ENCODE results near the gene SLC22A9. TPM values are rescaled to one million over a fixed set of nuclear protein-coding genes. Genes with fewer than 3 reads are reported as not detected.
"Not testable (repeated sequence)": the region's sequence is repeated elsewhere in the genome, so short reads cannot be mapped to it uniquely, and the experiment has no call there.

The SLC22A9 gene
- not detected in 2 replicates for total RNA-seq (2014; rRNA removed)
- not detected for polyA plus RNA-seq (2012)

DNA sequence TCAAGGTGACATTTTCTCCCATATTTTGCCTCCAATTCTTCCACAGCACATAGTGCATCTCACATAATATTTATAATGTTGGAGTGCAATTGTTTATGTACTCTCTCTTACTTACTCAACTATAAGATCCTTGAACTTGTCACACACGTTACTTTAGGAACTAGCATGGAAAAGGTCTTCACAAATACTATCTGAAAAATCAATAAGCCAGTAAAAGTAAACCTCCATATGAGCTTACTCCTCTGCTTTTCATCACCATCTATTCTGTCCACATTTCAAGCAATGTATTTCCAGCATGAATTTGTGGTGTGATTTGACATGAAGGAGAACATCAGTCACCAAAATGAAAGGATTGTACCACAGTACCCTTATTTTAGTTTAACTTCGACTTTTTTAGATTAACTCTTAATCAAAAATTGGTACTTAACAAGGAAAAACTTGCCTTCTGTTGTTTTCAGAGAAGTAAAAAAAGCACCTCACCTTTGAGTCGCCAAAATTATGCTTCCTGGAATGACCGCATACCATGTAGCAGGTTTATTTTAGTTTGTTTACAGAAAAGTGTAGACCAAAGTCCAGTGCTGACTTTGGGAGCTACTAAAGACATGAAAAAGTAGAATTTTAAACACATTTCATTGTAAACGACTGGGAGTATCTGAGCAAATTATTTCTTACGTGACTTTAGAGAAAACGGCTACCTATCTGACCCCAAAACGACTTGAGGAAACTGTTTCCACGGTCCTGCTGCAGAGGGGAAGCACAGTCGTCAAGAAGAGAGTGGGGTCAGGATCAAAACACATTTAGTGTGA, at the start of gene SLC22A9:
SLC22A9 (plus strand) TSS at position 621 of the 806 bp plus-strand sequence. CDS start 272 bp downstream, outside the sequence.
- no peak for DNase-seq (ENCODE audit: low read depth)

DNA sequence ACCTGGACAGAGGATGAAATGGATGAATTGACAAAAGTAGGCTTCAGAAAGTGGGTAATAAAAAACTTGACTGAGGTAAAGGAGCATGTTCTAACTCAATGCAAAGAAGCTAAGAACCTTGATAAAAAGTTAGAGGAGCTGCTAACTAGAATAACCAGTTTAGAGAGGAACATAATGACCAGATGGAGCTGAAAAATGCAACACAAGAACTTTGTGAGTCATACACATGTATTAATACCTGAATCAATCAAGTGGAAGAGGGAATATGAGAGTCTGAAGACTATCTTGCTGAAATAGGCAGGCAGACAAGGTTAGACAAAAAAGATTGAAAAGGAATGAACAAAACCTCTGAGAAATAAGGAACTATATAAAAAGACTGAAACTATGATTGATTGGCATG, 47.9 kb upstream of the SLC22A9 start:
- DNase-seq (ENCODE audit: low read depth), result no peak

DNA sequence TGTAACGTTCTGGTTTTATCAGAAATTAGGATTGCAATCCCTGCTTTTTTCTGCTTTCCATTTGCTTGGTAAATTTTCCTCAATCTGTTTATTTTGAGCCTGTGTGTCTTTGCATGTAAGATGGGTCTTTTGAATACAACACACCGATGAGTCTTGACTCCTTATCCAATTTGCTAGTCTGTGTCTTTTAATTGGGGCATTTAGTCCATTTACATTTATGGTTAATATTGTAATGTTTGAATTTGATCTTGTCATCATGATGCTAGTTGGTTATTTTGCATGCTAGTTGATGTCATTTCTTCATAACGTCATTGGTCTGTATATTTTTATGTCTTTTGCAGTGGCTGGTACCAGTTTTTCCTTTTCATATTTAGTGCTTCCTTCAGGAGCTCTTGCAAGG, 34.5 kb upstream of the SLC22A9 start:
- DNase-seq (ENCODE audit: low read depth), result not testable (repeated sequence)

DNA sequence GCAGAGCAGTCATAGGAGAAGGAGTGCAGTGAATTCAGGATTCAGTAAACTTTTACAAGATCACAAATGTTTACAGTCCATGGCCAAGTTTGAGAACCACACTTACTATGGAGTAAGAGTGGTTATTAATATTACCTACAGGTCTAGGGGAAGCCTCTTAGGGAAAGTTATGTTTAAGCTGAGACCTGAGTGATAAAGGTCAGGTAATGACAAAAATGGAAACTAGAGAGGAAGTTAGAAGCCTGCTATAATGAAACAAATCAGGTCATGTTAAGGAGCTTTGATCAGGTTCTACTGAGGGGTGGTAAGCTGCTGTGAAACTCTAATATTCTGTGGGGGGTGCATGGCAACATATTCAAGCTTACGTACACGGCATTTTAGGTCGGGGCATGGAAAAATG, 32.5 kb upstream of the SLC22A9 start:
- DNase-seq (ENCODE audit: low read depth), result no peak

DNA sequence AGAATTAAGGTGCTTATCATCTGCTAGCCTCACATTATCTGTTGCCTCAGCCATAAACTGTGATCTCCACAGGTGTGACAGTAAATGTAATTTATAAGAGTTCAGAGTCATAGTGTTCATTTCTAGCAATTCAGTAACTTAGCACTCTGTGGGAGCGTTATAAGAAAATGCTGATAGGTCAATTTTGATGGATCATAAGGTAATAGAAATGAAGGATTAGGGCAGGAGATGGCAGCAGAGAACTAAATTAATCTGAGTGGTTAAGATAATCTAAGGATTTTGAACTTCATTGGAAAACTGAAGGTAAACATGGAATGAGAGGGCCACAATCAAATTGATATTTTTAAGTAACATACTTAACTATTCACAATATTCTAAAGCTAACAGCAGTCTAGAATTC, 26.5 kb upstream of the SLC22A9 start:
- no peak for DNase-seq (ENCODE audit: low read depth)

- DNase-seq (ENCODE audit: low read depth), result no peak
Measured at GRCh38 chr11:63352144-63352543, 17.4 kb upstream of the SLC22A9 start.

DNA sequence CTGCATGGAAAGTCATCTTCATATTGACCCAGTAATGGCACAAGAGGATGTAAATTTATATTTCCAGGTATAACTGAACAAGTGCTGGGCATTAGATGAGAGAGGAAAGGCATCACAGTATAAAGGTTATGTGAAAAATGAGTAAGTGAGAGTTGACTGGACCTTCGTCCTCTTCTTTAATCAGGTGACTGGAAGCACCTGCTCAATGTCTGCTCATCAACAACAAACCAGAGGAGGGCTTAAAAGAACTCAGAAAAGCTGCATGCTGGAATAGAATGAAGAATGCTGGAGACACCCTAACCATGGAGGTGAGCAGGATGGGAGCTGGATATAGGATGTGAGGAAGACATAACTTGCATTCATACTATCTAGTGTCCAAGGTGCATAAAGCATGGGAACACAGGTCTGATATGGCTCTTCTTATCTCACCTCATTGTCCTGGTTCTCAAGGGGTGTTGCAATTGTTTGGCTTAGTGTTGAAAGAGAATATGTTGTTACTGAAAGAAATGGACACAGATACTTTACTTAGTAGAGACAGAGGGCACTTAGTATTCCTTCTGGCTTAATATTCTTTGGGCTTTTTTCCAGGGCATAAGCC, 7.3 kb upstream of the SLC22A9 start:
- no peak for DNase-seq (ENCODE audit: low read depth)

DNA sequence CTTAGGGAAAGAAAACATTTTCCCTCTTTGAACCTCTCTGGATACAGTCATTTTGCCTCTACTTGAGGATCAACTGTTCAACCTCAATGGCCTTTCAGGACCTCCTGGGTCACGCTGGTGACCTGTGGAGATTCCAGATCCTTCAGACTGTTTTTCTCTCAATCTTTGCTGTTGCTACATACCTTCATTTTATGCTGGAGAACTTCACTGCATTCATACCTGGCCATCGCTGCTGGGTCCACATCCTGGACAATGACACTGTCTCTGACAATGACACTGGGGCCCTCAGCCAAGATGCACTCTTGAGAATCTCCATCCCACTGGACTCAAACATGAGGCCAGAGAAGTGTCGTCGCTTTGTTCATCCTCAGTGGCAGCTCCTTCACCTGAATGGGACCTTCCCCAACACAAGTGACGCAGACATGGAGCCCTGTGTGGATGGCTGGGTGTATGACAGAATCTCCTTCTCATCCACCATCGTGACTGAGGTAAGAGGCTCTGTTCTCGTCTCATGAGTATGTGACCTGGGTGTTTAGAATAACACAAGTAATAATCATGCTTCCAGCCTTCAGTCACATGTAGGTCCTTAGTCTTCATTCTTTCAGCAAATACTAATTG, 495 bp downstream of the SLC22A9 start:
- no peak for DNase-seq (ENCODE audit: low read depth)

DNA sequence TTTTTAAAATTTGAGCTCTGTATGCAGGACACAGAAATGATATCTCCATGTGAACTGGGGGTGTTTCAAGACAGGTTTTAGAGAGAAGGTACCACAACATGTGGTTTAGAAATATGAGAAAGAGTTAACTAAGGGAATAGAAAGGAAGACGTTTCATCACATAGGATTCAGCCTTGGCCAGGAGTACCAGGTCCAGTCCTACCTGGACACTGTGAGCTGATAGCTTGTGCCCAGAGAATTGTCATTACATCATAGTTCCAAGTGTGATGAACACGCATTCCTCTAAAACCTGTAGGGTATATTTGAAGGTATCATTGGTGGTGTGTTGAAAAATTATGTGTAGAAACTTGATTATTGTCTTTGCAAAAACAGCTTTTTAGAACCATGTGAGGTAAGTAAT, 1.8 kb downstream of the SLC22A9 start:
- DNase-seq (ENCODE audit: low read depth), result no peak

DNA sequence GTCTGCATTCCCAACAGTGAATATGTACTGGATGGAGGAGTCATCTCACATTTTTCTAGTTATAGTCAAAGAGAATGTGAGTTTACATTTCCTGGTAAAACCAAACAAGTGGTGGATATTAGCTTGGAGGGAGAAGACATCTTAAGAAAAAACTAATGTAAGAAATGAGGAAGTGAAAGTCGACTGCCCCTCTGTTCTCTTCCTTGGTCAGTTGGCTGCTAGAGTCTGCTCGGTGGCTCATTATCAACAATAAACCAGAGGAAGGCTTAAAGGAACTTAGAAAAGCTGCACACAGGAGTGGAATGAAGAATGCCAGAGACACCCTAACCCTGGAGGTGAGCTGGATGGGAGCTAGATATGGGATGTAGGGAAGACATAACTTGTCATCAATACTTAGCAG, 5.8 kb downstream of the SLC22A9 start:
- no peak for DNase-seq (ENCODE audit: low read depth)

GRCh38 chr11:63380130-63380529, 10.5 kb downstream of the SLC22A9 start:
- DNase-seq (ENCODE audit: low read depth), result no peak

- no peak for DNase-seq (ENCODE audit: low read depth)
Measured at GRCh38 chr11:63395697-63396096, 26.1 kb downstream of the SLC22A9 start.

DNA sequence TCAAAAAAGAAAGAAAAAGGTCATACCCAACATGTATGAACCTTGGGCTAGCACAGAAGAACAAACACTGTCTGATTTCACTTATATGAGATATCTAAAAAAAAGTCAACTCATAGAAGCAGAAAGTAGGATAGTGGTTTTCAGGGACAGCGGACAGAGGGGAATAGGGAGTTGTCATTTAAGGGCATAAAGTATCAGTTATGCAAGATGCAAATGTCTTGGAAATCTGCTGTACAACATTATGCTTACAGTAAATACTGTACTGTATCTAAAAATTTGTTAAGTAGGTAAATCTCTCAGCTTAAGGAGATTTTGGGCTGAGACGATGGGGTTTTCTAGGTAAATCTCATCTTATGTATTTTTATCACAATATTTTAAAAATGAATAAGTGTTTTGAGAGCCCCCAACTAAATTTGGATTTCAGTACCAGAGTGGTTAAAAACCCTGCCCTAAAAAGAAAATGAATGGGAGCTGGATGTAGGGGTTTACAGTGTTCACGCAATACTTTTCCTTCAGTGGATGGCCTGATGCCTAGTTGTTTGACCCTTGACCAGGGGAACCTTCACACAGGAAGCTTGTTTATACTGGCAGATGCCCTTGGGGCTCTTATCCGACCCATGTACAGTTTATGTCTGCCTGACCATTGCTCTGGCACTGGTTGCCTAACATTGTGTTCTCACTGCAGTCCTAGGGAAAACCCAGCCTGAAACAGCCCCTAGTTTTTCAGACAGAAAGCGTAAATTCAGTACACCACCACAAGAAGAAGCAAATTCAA, 34.8 kb downstream of the SLC22A9 start:
- no peak for DNase-seq (ENCODE audit: low read depth)

DNA sequence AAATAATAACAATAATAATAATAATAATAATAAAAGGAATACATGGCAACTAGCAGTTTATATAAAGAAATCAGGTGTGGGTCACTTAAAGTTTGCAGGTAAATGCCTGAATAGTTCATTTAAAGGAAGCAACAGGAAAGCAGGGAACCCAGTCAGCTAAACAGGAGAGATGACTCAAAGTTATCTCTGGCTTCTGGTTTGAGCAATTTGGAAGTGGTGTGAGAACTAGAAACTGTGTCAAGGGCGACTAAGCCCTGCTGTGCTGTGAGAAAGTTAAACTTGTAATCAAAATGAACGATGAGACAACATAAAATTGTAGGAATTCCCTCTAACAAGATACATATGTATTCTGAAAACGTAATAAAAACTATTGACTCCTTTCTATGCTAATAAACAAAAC, 35.5 kb downstream of the SLC22A9 start:
- DNase-seq (ENCODE audit: low read depth), result no peak

GRCh38 chr11:63406458-63406857, 36.9 kb downstream of the SLC22A9 start:
- no peak for DNase-seq (ENCODE audit: low read depth)

DNA sequence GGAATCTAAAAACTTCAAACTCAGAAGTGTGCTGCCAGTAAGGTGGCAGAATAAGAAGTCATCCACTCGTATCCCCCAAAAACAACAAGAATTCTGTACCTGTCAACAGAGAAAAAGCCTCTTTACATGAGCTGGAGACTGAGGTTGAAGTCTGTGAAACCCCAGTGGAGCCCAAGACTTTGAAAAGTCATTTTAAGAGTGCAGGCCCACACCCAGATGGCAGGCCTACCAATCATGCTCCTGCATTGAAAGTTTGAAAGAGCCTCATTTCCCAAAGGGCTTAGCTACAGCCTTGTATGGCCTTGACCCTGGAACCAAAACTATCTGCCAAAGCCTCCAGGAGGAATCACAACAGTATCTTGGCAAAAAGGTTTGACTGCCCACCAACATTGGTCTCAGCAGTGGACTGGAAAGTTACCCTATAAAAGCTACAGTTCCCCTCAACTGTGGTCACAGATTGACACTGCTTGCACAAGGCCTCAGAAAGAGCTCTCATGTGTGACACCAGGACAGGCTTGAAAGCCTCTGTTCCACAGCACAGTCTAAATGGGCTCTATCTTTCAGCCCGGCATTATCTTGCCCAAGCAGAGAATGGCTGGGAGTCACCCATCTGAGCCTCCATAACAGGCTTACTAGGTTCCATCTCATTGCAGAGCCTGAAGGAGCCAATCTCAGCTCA, 47.7 kb downstream of the SLC22A9 start:
- no peak for DNase-seq (ENCODE audit: low read depth)

DNA sequence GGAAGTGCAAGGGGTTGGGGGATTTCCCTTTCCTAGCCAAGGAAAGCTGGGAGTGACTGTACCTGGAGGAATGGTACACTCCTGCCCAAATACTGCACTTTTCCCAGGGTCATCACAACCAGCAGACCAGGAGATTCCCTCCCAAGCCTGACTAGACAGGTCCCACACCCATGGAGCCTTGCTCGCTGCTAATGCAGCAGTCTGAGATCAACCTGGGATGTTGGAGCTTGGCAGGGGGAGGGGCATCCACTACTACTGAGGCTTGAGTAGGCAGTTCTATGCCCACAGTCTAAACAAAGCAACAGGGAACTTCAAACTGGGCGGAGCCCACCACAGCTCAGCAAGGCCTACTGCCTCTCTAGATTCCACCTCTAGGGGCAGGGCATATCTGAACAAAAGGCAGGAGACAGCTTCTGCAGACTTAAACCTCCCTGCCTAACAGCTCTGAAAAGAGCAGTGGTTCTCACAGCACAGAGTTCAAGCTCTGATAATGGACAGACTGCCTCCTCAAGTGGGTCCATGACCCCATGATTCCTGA, 58.5 kb downstream of the SLC22A9 start:
- DNase-seq (ENCODE audit: low read depth), result no peak

DNA sequence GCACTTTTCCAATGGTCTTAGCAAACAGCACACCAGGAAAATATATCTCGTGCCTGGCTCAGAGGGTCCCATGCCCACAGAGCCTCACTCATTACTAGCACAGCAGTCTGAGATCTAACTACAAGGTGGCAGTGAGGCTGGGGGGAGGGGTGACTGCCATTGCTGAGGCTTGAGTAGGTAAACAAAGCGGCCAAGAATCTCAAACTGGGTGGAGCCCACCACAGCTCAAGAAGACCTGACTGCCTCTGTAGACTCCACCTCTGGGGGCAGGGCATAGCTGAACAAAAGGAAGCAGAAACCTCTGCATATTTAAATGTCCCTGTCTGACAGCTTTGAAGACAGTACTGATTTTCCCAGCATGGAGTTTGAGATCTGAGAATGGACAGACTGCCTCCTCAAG, 61.1 kb downstream of the SLC22A9 start:
- not testable (repeated sequence) for DNase-seq (ENCODE audit: low read depth)

DNA sequence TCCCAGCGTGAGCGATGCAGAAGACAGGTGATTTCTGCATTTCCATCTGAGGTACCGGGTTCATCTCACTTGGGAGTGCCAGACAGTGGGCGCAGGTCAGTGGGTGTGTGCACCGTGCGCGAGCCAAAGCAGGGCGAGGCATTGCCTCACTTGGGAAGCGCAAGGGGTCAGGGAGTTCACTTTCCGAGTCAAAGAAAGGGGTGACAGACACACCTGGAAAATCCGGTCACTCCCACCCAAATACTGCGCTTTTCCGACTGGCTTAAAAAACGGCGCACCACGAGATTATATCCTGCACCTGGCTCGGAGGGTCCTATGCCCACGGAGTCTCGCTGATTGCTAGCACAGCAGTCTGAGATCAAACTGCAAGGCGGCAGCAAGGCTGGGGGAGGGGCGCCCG, 65.8 kb downstream of the SLC22A9 start:
- not testable (repeated sequence) for DNase-seq (ENCODE audit: low read depth)

- DNase-seq (ENCODE audit: low read depth), result not testable (repeated sequence)
Measured at GRCh38 chr11:63435831-63436230, 66.2 kb downstream of the SLC22A9 start.

DNA sequence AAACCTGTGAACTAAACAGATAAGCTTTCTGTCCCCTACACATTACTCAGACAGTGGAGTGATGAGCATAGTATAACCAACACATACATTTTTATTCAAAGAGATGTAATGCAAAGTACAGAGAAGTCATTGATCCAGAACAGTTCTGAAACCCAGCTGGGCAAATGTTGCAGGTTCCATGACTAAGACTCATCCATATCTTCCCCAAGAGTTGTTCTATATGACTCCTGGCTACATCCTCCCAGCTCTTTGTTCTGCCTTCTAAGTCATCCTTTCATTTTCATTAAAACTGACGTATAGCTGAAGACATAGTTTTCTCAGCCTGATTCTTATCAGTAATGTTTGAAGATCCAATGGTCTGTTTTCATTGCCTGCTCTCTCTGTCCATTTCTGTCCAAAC, 74.1 kb downstream of the SLC22A9 start:
- no peak for DNase-seq (ENCODE audit: low read depth)
